AG04450 (cell line): Measurements from ENCODE around the gene ZNF611. TPM values are rescaled to one million over a fixed set of nuclear protein-coding genes. Genes with fewer than 3 reads are reported as not detected.
"Not testable (repeated sequence)": the region's sequence is repeated elsewhere in the genome, so short reads cannot be mapped to it uniquely, and the experiment has no call there.

ENCODE experiments used
- CTCF ChIA-PET: fragments of 300-600, 350-600 bp; formaldehyde crosslinking; extraction: SDS; loops from one replicate; lab custom pipeline; 2022; ENCODE audit warnings: antibody characterized with exemption, inconsistent platforms; lab: Charles Lee
- POLR2A ChIA-PET: fragments of 350-600 bp; formaldehyde crosslinking; extraction: SDS; loops from one replicate; lab custom pipeline; 2021; ENCODE audit warnings: antibody characterized with exemption, inconsistent platforms; lab: Yijun Ruan, JAX
- DNase-seq: peaks from one replicate; pipeline ENCODE4 v3.0.0-alpha.2; 2011; ENCODE audit warnings: low read depth, low spot score
- H3K27ac ChIP-seq: one replicate; pipeline ENCODE4 v1.5.1; 2012; ENCODE audit warnings: low read depth, low read length, control low read depth
- H3K27me3 ChIP-seq: one replicate; pipeline ENCODE4 v1.6.0; 2012; ENCODE audit warnings: low read length; ENCODE audit not compliant: control insufficient read depth, insufficient read depth
- H3K4me3 ChIP-seq: 2 replicates; pipeline ENCODE4 v1.5.1; 2011; ENCODE audit warnings: mild to moderate bottlenecking, low read depth, low read length, control low read depth
- H3K9me3 ChIP-seq: 2 replicates; pipeline ENCODE4 v1.5.1; 2012; ENCODE audit warnings: low read length; ENCODE audit not compliant: control insufficient read depth, insufficient read depth
- polyA plus RNA-seq: library from polyadenylated mRNA; depleted of rRNA; stranded (reverse); fragments of >200 nt; gene quantifications from 2 replicates; pipeline ENCODE4 v1.2.3, GENCODE V29; 2011
- TF ChIP-seq, protein P1 (sequence below): IDR thresholded peaks from 2 replicates; pipeline ENCODE4 v1.5.1; 2011; ENCODE audit warnings: low read depth, low read length, control low read depth, inconsistent platforms

Gene ZNF611
- polyA plus RNA-seq, 1 experiment: 7.5 TPM

- ChIA-PET CTCF (no interaction called here), POLR2A (interaction anchor here (0.7 kb wide), 1 partner anchor 21 kb away, joined by 3 read pairs; no protein-coding TSS in a partner anchor)
- Histone ChIP-seq H3K9me3 (peaks cover 15% of the 10 kb centered on the region), H3K27ac (no peak overlapping the region), H3K4me3 (no peak overlapping the region), H3K27me3 (no peaks in the 10 kb centered on the region)
- TF ChIP-seq, protein P1, sequence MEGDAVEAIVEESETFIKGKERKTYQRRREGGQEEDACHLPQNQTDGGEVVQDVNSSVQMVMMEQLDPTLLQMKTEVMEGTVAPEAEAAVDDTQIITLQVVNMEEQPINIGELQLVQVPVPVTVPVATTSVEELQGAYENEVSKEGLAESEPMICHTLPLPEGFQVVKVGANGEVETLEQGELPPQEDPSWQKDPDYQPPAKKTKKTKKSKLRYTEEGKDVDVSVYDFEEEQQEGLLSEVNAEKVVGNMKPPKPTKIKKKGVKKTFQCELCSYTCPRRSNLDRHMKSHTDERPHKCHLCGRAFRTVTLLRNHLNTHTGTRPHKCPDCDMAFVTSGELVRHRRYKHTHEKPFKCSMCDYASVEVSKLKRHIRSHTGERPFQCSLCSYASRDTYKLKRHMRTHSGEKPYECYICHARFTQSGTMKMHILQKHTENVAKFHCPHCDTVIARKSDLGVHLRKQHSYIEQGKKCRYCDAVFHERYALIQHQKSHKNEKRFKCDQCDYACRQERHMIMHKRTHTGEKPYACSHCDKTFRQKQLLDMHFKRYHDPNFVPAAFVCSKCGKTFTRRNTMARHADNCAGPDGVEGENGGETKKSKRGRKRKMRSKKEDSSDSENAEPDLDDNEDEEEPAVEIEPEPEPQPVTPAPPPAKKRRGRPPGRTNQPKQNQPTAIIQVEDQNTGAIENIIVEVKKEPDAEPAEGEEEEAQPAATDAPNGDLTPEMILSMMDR: no peak
- DNase-seq: no peak
Observed at GRCh38 chr19:52694921-52695320, 39.9 kb downstream of the ZNF611 start.

DNA sequence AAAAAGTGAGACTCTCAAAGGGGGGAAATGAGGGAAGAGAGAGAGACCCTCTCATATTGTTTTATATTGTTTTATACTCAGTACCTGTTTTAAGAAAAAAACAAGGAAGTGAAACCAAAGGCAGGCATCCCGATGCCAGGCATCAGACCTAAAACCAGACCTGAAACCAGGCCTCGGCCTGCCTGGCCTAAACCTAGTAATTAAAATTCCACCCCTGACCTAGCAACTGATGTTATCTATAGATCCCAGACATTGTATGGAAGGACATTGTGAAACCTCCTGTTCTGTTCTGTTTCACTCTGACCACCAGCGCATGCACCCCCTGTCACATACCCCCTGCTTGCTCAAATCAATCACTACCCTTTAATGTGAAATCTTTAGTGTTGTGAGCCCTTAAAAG lies 40.6 kb downstream of the ZNF611 start:
- POLR2A ChIA-PET, H3K27ac ChIP-seq, H3K4me3 ChIP-seq, DNase-seq, H3K27me3 ChIP-seq, CTCF ChIA-PET: not testable (repeated sequence)
- peaks cover 15% of the 10 kb centered on the region for H3K9me3 ChIP-seq

DNA sequence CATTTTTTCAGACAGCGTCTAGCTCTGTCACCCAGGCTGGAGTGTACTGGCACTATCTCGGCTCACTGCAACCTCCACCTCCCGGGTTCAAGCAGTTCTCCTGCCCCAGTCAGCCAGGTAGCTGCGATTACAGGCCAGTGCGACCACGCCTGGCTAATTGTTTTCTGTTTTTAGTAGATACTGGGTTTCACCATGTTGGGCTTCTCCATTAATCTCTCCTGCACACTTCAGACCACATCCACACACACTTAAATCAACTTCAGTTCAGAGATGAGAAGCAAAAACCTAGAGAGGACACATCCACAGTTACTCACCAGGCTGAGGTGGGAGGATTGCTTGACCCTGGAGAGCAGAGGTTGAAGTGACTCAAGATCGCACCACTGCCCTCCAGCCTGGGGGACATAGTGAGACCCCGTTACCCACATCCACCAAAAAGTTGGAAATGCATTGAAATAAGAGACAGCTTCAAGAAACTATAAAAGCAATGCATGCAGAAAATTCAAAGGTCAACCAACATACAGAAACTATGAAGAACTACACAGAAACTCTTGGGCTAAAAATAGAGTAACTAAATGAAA lies 42.3 kb downstream of the ZNF611 start:
- DNase-seq: no peak
- POLR2A ChIA-PET: no interaction called here
- Histone ChIP-seq H3K9me3 (peaks cover 15% of the 10 kb centered on the region), H3K27me3 (no peaks in the 10 kb centered on the region), H3K27ac (no peak overlapping the region), H3K4me3 (no peak overlapping the region)
- TF ChIP-seq, protein P1: no peak
- CTCF ChIA-PET: no interaction called here

DNA sequence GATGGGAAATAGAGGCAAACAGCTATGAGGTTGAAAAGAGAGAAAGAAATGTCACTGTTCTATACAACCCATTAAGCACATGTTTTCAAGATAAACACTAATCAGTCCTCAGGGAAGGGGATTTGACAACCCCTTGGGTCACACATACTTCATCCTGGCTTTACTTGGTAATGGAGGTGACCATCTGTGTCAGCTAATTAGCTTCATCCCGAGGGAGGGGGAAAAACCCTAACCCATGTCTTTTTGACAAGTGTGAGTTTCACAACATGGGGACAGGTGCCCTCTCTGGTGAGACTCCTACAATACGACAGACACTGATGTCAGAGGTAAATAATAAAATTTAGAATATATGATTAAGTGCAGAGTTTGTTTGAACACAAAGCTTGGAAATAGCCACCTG lies 43.1 kb downstream of the ZNF611 start:
- ChIA-PET POLR2A (no interaction called here), CTCF (no interaction called here)
- no peak for DNase-seq
- no peaks in the 10 kb centered on the region for H3K27me3 ChIP-seq
- peaks cover 15% of the 10 kb centered on the region for H3K9me3 ChIP-seq
- H3K4me3 ChIP-seq: no peak overlapping the region
- H3K27ac ChIP-seq: no peak overlapping the region
- TF ChIP-seq, protein P1: no peak

GRCh38 chr19:52691215-52691610 lies 43.6 kb downstream of the ZNF611 start:
- Histone ChIP-seq H3K4me3 (peak overlapping the region; percentile 90; the same call in 1 of the 2 replicates), H3K9me3 (peaks cover 15% of the 10 kb centered on the region), H3K27me3 (no peaks in the 10 kb centered on the region), H3K27ac (peak overlapping the region; percentile 86)
- DNase-seq: no peak
- TF ChIP-seq, protein P1: no peak
- ChIA-PET CTCF (no interaction called here), POLR2A (no interaction called here)
